GM23338 (cell line): ENCODE results near the gene PTPRC. TPM values are rescaled to one million over a fixed set of nuclear protein-coding genes. Genes with fewer than 3 reads are reported as not detected.

Experiments
- ATAC-seq: fragments of 200-7000 bp; cut with Tn5 transposase; 3 replicates; pipeline ENCODE4 v1.9.1; 2020
- DNase-seq: peaks from one replicate; pipeline ENCODE4 v3.0.0-alpha.2; 2015; ENCODE audit warnings: low spot score
- H2AFZ ChIP-seq: fragments of 200-600 bp; sonication (generic); 2 replicates; pipeline ENCODE4 v1.8.0; 2016; ENCODE audit warnings: antibody characterized with exemption, mild to moderate bottlenecking, moderate library complexity
- H3F3A ChIP-seq: fragments of 200-600 bp; sonication (generic); replicated peaks from 2 replicates; pipeline ENCODE4 v1.8.0; 2017; ENCODE audit warnings: antibody characterized with exemption, mixed run types, low read depth
- H3K27ac ChIP-seq: fragments of 200-600 bp; sonication (generic); 2 replicates; pipeline ENCODE4 v1.6.1; 2016; ENCODE audit warnings: low read depth
- H3K27me3 ChIP-seq: fragments of 200-600 bp; sonication (generic); 2 replicates; pipeline ENCODE4 v1.8.0; 2016; ENCODE audit warnings: mild to moderate bottlenecking, mixed run types, moderate library complexity; ENCODE audit not compliant: insufficient read depth
- H3K36me3 ChIP-seq: fragments of 200-600 bp; sonication (generic); 2 replicates; pipeline ENCODE4 v1.8.0; 2016; ENCODE audit warnings: mild to moderate bottlenecking; ENCODE audit not compliant: insufficient read depth
- H3K4me1 ChIP-seq: fragments of 200-600 bp; sonication (generic); 2 replicates; pipeline ENCODE4 v1.8.0; 2016; ENCODE audit warnings: mild to moderate bottlenecking, moderate library complexity; ENCODE audit not compliant: insufficient read depth
- H3K4me2 ChIP-seq: fragments of 200-600 bp; sonication (generic); 2 replicates; pipeline ENCODE4 v1.7.1; 2017; ENCODE audit warnings: mixed run types
- H3K4me3 ChIP-seq: fragments of 200-600 bp; sonication (generic); 2 replicates; pipeline ENCODE4 v1.6.1; 2016; ENCODE audit warnings: mixed run types
- H3K79me2 ChIP-seq: fragments of 200-600 bp; sonication (generic); replicated peaks from 2 replicates; pipeline ENCODE4 v1.8.0; 2017; ENCODE audit warnings: mild to moderate bottlenecking; ENCODE audit not compliant: insufficient read depth
- H3K9me2 ChIP-seq: fragments of 200-600 bp; sonication (generic); 2 replicates; pipeline ENCODE4 v1.8.0; 2017; ENCODE audit not compliant: insufficient read depth
- H4K20me1 ChIP-seq: fragments of 200-600 bp; sonication (generic); replicated peaks from 2 replicates; pipeline ENCODE4 v1.8.0; 2017; ENCODE audit warnings: mild to moderate bottlenecking; ENCODE audit not compliant: insufficient read depth
- H3K27ac Mint-ChIP-seq: 2 replicates; pipeline ENCODE4 v1.8.0; 2020; ENCODE audit warnings: inconsistent platforms, mild to moderate bottlenecking, moderate library complexity, mixed read lengths
- H3K27me3 Mint-ChIP-seq: 3 replicates; pipeline ENCODE4 v1.8.0; 2022; ENCODE audit warnings: low read depth, mild to moderate bottlenecking, moderate library complexity, mixed read lengths, inconsistent platforms; ENCODE audit not compliant: insufficient read depth, poor library complexity
- H3K36me3 Mint-ChIP-seq: 3 replicates; pipeline ENCODE4 v1.8.0; 2021; ENCODE audit warnings: low read depth, mild to moderate bottlenecking, inconsistent platforms, moderate library complexity, mixed read lengths
- H3K4me1 Mint-ChIP-seq: 3 replicates; pipeline ENCODE4 v1.8.0; 2020; ENCODE audit warnings: mild to moderate bottlenecking, inconsistent platforms, mixed read lengths
- H3K4me3 Mint-ChIP-seq: 3 replicates; pipeline ENCODE4 v1.8.0; 2021; ENCODE audit warnings: moderate library complexity, mild to moderate bottlenecking, inconsistent platforms, mixed read lengths
- H3K9me3 Mint-ChIP-seq: 3 replicates; pipeline ENCODE4 v1.8.0; 2020; ENCODE audit warnings: moderate library complexity, mild to moderate bottlenecking, inconsistent platforms, mixed read lengths
- CREB1 ChIP-seq: fragments of 250-450 bp; sonication (Bioruptor Pico); IDR thresholded peaks from 2 replicates; pipeline ENCODE4 v1.5.0; 2020; ENCODE audit warnings: low read depth, mild to moderate bottlenecking, moderate library complexity
- EZH2 ChIP-seq: fragments of 200-600 bp; sonication (generic); IDR thresholded peaks from one replicate; pipeline ENCODE4 v1.8.0; 2017; ENCODE audit warnings: antibody characterized with exemption, mild to moderate bottlenecking, low read depth; ENCODE audit not compliant: unreplicated experiment
- EZH2phosphoT487 ChIP-seq: fragments of 200-600 bp; sonication (generic); IDR thresholded peaks from one replicate; pipeline ENCODE4 v1.8.1; 2018; ENCODE audit warnings: antibody characterized with exemption; ENCODE audit not compliant: unreplicated experiment
- JUNB ChIP-seq: IDR thresholded peaks from one replicate; pipeline ENCODE4 v1.6.1; 2016; ENCODE audit warnings: antibody characterized with exemption; ENCODE audit not compliant: unreplicated experiment
- NANOG ChIP-seq: IDR thresholded peaks from 2 replicates; pipeline ENCODE4 v1.6.1; 2016; ENCODE audit warnings: antibody characterized with exemption, borderline replicate concordance
- POLR2AphosphoS5 ChIP-seq: IDR thresholded peaks from 2 replicates; pipeline ENCODE4 v1.6.1; 2016; ENCODE audit warnings: antibody characterized with exemption, low read depth
- STAT1 ChIP-seq: IDR thresholded peaks from one replicate; pipeline ENCODE4 v1.6.1; 2016; ENCODE audit warnings: antibody characterized with exemption; ENCODE audit not compliant: unreplicated experiment
- ZNF114 ChIP-seq: fragments of 250-450 bp; sonication (Bioruptor Pico); IDR thresholded peaks from 2 replicates; pipeline ENCODE4 v1.5.0; 2020; ENCODE audit warnings: mild to moderate bottlenecking, moderate library complexity
- ZNF331 ChIP-seq: fragments of 250-450 bp; sonication (Bioruptor Pico); IDR thresholded peaks from 2 replicates; pipeline ENCODE4 v1.5.0; 2020; ENCODE audit warnings: low read depth, mild to moderate bottlenecking, moderate library complexity
- polyA plus RNA-seq: library from polyadenylated mRNA; unstranded; fragments of >200 nt; fragmentation: Nextera tagmentation; extraction: Ambion mirVana; gene quantifications from 2 replicates; pipeline ENCODE4 v1.2.1, GENCODE V29; 2016
- total RNA-seq: library from RNA; depleted of rRNA; stranded (reverse); fragments of >200 nt; shearing (Covaris generic); gene quantifications from 2 replicates; pipeline ENCODE4 v1.2.3, GENCODE V29; 2014
- TF ChIP-seq, protein P1 (sequence below): IDR thresholded peaks from one replicate; pipeline ENCODE4 v1.6.1; 2018; ENCODE audit warnings: antibody characterized with exemption; ENCODE audit not compliant: unreplicated experiment
- TF ChIP-seq, protein P2 (sequence below): IDR thresholded peaks from 2 replicates; pipeline ENCODE4 v1.6.1; 2016; ENCODE audit warnings: antibody characterized with exemption
- TF ChIP-seq, protein P3 (sequence below): fragments of 250-450 bp; sonication (Bioruptor Pico); IDR thresholded peaks from 2 replicates; pipeline ENCODE4 v1.5.0; 2020; ENCODE audit warnings: mild to moderate bottlenecking, moderate library complexity
- TF ChIP-seq, protein P4 (sequence below), 2 experiments: fragments of 200-600 bp in 1 of 2; sonication (generic) in 1 of 2; conservative IDR thresholded peaks; 2 replicates each; pipeline versions ENCODE4 v1.5.1 to v1.6.1; 2016 to 2017; ENCODE audit warnings: antibody characterized with exemption in 2 of 2, low read depth in 2 of 2, mild to moderate bottlenecking in 2 of 2, moderate library complexity in 1 of 2

PTPRC gene
- total and polyA plus RNA-seq, 2 experiments from 2014 or later = 0.10 to 0.52 TPM

DNA sequence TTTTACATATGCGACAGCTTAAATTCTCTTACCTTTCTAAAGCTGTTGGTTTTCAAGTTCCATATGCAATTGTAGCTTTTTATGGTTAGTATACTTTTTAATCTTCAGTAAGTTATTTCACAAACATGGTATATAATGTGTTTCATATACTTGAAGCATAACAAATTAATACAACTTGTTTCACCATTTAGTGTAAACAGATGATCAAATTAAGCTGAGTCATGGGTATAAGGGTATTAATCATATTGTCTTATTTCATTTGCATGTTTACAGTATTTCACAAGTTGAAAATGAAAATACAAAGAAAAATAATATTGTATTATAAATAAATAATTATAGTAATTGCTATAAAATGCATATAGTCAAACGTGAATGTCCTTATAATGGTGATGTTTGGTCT, 92.1 kb downstream of the PTPRC start:
- Histone ChIP-seq H3K36me3 (no peaks in the 10 kb centered on the region), H3K4me1 (peaks cover 30% of the 10 kb centered on the region), H3K27ac (no peak overlapping the region), H3K4me2 (no peak overlapping the region), H3K4me3 (no peak overlapping the region), H2AFZ (no peak overlapping the region), H3F3A (no peaks in the 10 kb centered on the region), H3K79me2 (no peaks in the 10 kb centered on the region), H4K20me1 (no peaks in the 10 kb centered on the region), H3K9me2 (no peaks in the 10 kb centered on the region), H3K27me3 (no peaks in the 10 kb centered on the region)
- no peaks in the 10 kb centered on the region for H3K36me3 Mint-ChIP-seq
- H3K27me3 Mint-ChIP-seq = peaks cover 1% of the 10 kb centered on the region
- H3K4me1 Mint-ChIP-seq = peaks cover 25% of the 10 kb centered on the region; the same call in 2 of the 3 replicates
- no peak for TF ChIP-seq POLR2AphosphoS5
- TF ChIP-seq JUNB = no peak
- no peak for TF ChIP-seq ZNF114
- TF ChIP-seq, protein P1, sequence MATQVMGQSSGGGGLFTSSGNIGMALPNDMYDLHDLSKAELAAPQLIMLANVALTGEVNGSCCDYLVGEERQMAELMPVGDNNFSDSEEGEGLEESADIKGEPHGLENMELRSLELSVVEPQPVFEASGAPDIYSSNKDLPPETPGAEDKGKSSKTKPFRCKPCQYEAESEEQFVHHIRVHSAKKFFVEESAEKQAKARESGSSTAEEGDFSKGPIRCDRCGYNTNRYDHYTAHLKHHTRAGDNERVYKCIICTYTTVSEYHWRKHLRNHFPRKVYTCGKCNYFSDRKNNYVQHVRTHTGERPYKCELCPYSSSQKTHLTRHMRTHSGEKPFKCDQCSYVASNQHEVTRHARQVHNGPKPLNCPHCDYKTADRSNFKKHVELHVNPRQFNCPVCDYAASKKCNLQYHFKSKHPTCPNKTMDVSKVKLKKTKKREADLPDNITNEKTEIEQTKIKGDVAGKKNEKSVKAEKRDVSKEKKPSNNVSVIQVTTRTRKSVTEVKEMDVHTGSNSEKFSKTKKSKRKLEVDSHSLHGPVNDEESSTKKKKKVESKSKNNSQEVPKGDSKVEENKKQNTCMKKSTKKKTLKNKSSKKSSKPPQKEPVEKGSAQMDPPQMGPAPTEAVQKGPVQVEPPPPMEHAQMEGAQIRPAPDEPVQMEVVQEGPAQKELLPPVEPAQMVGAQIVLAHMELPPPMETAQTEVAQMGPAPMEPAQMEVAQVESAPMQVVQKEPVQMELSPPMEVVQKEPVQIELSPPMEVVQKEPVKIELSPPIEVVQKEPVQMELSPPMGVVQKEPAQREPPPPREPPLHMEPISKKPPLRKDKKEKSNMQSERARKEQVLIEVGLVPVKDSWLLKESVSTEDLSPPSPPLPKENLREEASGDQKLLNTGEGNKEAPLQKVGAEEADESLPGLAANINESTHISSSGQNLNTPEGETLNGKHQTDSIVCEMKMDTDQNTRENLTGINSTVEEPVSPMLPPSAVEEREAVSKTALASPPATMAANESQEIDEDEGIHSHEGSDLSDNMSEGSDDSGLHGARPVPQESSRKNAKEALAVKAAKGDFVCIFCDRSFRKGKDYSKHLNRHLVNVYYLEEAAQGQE = no peak
- TF ChIP-seq, protein P2, sequence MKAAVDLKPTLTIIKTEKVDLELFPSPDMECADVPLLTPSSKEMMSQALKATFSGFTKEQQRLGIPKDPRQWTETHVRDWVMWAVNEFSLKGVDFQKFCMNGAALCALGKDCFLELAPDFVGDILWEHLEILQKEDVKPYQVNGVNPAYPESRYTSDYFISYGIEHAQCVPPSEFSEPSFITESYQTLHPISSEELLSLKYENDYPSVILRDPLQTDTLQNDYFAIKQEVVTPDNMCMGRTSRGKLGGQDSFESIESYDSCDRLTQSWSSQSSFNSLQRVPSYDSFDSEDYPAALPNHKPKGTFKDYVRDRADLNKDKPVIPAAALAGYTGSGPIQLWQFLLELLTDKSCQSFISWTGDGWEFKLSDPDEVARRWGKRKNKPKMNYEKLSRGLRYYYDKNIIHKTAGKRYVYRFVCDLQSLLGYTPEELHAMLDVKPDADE = no peak
- no peak for TF ChIP-seq ZNF331 (CRISPR knock-in tag)
- no peak for TF ChIP-seq EZH2
- no peak for TF ChIP-seq CREB1 (CRISPR knock-in tag)
- no peak for TF ChIP-seq STAT1
- TF ChIP-seq EZH2phosphoT487 = no peak
- TF ChIP-seq, protein P3, sequence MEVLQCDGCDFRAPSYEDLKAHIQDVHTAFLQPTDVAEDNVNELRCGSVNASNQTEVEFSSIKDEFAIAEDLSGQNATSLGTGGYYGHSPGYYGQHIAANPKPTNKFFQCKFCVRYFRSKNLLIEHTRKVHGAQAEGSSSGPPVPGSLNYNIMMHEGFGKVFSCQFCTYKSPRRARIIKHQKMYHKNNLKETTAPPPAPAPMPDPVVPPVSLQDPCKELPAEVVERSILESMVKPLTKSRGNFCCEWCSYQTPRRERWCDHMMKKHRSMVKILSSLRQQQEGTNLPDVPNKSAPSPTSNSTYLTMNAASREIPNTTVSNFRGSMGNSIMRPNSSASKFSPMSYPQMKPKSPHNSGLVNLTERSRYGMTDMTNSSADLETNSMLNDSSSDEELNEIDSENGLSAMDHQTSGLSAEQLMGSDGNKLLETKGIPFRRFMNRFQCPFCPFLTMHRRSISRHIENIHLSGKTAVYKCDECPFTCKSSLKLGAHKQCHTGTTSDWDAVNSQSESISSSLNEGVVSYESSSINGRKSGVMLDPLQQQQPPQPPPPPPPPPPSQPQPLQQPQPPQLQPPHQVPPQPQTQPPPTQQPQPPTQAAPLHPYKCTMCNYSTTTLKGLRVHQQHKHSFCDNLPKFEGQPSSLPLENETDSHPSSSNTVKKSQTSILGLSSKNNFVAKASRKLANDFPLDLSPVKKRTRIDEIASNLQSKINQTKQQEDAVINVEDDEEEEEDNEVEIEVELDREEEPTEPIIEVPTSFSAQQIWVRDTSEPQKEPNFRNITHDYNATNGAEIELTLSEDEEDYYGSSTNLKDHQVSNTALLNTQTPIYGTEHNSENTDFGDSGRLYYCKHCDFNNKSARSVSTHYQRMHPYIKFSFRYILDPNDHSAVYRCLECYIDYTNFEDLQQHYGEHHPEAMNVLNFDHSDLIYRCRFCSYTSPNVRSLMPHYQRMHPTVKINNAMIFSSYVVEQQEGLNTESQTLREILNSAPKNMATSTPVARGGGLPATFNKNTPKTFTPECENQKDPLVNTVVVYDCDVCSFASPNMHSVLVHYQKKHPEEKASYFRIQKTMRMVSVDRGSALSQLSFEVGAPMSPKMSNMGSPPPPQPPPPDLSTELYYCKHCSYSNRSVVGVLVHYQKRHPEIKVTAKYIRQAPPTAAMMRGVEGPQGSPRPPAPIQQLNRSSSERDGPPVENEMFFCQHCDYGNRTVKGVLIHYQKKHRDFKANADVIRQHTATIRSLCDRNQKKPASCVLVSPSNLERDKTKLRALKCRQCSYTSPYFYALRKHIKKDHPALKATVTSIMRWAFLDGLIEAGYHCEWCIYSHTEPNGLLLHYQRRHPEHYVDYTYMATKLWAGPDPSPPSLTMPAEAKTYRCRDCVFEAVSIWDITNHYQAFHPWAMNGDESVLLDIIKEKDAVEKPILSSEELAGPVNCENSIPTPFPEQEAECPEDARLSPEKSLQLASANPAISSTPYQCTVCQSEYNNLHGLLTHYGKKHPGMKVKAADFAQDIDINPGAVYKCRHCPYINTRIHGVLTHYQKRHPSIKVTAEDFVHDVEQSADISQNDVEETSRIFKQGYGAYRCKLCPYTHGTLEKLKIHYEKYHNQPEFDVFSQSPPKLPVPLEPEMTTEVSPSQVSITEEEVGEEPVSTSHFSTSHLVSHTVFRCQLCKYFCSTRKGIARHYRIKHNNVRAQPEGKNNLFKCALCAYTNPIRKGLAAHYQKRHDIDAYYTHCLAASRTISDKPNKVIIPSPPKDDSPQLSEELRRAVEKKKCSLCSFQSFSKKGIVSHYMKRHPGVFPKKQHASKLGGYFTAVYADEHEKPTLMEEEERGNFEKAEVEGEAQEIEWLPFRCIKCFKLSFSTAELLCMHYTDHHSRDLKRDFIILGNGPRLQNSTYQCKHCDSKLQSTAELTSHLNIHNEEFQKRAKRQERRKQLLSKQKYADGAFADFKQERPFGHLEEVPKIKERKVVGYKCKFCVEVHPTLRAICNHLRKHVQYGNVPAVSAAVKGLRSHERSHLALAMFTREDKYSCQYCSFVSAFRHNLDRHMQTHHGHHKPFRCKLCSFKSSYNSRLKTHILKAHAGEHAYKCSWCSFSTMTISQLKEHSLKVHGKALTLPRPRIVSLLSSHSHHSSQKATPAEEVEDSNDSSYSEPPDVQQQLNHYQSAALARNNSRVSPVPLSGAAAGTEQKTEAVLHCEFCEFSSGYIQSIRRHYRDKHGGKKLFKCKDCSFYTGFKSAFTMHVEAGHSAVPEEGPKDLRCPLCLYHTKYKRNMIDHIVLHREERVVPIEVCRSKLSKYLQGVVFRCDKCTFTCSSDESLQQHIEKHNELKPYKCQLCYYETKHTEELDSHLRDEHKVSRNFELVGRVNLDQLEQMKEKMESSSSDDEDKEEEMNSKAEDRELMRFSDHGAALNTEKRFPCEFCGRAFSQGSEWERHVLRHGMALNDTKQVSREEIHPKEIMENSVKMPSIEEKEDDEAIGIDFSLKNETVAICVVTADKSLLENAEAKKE = no peak
- TF ChIP-seq NANOG = no peak
- TF ChIP-seq, protein P4, sequence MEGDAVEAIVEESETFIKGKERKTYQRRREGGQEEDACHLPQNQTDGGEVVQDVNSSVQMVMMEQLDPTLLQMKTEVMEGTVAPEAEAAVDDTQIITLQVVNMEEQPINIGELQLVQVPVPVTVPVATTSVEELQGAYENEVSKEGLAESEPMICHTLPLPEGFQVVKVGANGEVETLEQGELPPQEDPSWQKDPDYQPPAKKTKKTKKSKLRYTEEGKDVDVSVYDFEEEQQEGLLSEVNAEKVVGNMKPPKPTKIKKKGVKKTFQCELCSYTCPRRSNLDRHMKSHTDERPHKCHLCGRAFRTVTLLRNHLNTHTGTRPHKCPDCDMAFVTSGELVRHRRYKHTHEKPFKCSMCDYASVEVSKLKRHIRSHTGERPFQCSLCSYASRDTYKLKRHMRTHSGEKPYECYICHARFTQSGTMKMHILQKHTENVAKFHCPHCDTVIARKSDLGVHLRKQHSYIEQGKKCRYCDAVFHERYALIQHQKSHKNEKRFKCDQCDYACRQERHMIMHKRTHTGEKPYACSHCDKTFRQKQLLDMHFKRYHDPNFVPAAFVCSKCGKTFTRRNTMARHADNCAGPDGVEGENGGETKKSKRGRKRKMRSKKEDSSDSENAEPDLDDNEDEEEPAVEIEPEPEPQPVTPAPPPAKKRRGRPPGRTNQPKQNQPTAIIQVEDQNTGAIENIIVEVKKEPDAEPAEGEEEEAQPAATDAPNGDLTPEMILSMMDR (conservative IDR thresholded peaks at IDR 0.05; ENCODE audit: low read depth in 2 of 2) = no peak
- H3K27ac Mint-ChIP-seq = no peak overlapping the region
- ATAC-seq (no peak), DNase-seq (no peak)
- H3K9me3 Mint-ChIP-seq = no peaks in the 10 kb centered on the region
- H3K4me3 Mint-ChIP-seq = no peak overlapping the region
